Measurements from ENCODE around the gene NT5C1A.

The NT5C1A gene

DNA sequence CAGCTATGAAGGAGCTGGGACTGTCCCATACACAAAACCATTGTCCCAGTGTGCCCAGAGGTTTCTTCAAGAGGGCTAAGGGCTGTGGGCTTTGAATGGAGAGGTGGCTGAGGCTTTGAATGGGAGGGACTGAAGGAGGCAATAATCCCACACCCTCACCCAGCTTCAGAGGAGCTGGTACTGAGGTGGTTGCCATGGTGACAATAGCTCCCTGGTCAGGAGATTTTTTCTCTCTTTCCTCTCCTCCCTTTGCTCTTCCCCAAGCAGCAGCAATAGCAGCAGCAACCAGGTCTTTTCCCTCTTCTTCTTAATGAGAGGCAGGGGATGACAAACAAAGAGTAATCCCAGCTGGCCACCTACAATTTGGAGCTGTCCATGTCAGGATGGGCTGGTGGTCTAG is 17.7 kb upstream of the NT5C1A start:
- DNase-seq (ENCODE audit: low spot score): no peak

- no peak for DNase-seq (ENCODE audit: low spot score)
These were observed 17.3 kb upstream of the NT5C1A start for GRCh38 chr1:39689214-39689613.

DNA sequence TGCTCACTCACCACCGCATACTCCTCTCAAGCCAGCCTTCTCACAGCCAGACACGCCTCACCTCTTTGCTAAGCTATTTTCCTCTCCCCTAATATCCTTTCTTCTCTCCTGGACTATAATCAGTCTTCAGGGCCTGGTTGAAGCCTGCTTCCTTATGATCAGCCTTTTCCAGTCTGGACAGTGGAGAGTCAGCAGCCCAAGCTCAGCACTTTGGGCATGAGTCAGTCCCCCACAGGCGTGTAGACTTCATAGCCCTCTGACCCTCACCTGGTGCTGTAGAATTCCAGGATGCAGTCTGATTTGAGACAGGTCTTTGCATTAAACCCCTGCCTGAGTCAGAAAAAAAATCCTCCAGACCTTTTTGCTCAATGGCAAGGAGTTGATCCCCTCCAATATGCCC is 16.8 kb upstream of the NT5C1A start:
- DNase-seq (ENCODE audit: low spot score): no peak

DNA sequence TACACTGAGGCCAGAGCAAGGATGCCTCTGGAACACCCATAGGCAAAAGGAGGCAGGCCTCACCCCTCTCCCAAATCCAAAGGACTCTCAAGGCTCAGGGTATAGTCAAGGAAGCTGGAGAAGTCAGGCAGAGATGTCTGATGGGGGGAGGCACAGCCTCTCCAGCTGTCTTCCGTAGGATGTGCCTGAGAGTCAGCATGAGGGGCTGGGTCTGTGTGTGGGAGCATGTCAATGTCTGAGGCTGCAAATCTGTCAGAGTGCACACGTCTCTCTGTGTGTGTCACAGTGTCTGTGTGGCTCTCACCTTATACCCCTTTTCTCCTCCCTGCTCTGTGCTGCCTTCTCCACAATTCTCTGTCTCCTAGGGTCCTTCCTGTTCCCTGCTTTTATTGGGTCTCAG is 15.3 kb upstream of the NT5C1A start:
- DNase-seq (ENCODE audit: low spot score): no peak

DNA sequence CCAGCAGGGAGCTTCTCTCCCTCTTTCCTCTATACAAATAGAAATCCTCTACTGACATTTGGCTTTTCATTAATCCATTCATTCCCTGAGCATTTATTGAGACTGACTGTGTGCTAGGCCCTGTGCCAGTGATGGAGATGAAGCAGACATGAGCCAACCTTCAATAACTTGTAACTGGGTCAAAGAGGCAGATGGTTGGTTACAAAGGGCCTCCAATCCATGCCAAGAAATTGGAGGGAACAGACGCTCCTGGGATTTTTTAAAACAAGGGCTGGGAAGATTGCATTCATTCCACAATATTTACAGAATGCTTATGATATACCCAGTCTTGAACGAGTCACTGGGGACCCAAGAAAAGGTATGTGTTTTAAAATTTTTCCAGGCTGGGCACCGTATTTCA is 13.2 kb upstream of the NT5C1A start:
- DNase-seq (ENCODE audit: low spot score): no peak

- DNase-seq (ENCODE audit: low spot score): no peak
These were observed 12.4 kb upstream of the NT5C1A start for GRCh38 chr1:39684313-39684664.

DNA sequence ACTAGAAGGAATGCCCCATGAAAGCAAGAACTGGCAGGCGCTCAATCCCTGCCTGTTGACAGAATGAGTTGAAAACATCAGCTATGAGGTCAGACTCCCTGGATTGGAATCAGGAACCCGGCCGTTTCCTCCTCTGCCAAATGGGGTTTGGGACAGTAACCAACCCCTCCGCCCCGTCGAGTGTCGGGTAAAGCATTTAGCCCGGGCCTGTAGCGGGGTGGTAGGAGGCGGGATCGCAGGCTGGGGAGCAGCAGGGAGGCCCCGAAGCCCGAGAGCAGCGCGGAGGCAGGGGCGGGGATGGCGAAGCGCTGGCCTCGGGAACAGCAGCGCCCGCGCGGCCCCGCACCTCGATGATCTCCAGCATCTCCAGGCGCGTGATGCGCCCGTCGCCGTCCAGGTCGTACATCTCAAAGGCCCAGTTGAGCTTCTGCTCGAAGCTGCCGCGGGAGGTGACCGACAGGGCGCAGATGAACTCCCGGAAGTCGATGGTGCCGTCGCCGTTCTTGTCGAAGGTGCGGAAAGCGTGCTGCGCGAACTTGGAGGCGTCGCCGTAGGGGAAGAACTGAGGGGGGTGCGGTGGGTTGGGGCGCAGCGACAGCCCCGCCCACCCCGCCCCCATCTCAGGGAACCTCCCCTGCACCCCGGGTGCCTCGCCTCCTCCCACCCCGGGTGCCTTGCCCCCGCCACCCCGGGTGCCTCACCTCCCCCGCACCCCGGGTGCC is 11.8 kb upstream of the NT5C1A start:
- peak; percentile 71 for DNase-seq (ENCODE audit: low spot score)

GRCh38 chr1:39681999-39682398 is 10.1 kb upstream of the NT5C1A start:
- DNase-seq (ENCODE audit: low spot score): no peak

DNA sequence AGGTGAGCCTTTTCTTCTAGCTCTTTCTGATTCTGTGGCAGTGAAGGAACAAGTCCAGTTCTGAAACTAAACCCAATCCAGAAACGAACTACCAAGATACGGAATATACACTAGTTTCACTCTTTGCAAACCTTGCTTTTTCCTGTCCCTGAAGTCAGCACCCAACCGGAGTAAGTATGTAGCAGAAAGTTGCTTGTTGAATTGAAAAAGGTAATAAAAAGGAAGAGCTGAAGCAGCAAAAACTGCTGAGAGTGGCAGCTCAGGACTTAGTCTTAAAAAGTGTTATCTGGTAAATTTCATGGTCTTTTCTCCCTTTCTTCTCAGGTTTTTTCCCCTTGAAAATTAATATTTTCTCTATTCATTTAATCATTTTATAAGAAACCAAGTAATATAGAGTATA is 9.4 kb upstream of the NT5C1A start:
- no peak for DNase-seq (ENCODE audit: low spot score)

GRCh38 chr1:39680751-39681150 is 8.8 kb upstream of the NT5C1A start:
- no peak for DNase-seq (ENCODE audit: low spot score)

DNA sequence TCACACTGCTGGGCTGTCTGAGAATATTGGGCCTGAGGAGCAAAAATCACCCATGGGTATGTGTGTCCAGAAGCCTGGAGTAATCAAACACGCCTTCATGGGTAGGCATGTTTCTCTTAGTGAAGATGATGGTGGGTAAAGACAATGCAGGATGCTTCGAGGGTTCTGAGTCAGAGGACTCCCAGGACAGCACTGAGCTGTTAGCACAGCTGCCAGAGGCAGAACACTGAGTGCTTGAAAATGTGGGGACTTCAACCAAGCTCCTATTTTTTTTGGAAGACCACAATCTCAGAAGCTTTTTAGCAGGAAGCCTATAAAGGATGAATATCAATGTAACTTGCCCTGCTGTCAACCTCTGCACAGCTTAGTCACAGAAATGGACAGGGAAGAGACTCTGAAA is 7.9 kb upstream of the NT5C1A start:
- DNase-seq (ENCODE audit: low spot score): no peak

DNA sequence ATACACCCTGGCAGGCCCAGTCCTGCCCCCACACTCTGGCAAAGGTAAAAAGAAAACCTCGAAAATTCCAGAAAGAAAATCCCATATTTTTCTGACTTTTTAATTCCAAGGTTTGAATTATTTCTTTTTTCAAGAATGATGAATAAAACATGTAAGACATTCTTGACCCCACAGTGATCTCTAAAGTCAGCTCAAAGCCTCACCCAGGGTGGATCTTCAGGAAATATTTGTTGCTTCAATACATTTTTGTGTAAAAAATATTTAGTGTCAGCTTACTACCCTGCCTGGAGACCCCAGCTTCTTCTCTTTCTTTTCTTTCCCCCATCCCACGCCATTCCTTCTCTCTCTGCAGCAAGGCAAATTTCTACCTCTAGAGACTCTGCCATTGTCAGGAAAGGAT is 7.0 kb upstream of the NT5C1A start:
- DNase-seq (ENCODE audit: low spot score): no peak

DNA sequence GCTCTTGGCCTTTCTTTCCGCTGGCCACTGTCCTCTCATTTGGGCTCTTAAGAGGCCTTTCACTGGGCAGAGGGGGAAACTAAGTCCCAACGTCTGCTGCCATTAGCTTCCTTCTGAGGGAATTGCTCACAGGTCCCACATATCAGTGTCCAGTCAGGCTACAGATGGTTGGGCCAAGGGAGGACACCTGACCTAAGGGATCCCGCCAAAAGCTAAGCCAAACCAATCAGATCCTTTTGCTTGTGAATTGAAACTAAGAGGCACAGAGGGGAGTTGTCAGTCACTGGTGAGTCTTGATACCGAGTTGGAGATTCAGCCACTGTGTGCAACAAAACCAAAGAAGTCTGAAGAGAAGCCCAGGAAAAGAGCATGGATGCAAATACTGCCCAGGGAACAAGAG is 5.7 kb upstream of the NT5C1A start:
- no peak for DNase-seq (ENCODE audit: low spot score)

- DNase-seq (ENCODE audit: low spot score): no peak
These were observed 5.1 kb upstream of the NT5C1A start for GRCh38 chr1:39676948-39677548.

- no peak for DNase-seq (ENCODE audit: low spot score)
These were observed 3.3 kb upstream of the NT5C1A start for GRCh38 chr1:39675220-39675619.

GRCh38 chr1:39673215-39673614 is 1.3 kb upstream of the NT5C1A start:
- DNase-seq (ENCODE audit: low spot score): no peak

GRCh38 chr1:39672551-39672947 is 642 bp upstream of the NT5C1A start:
- peak; percentile 56 for DNase-seq (ENCODE audit: low spot score)

- no peak for DNase-seq (ENCODE audit: low spot score)
These were observed 494 bp downstream of the NT5C1A start for GRCh38 chr1:39671433-39671792.

- DNase-seq (ENCODE audit: low spot score): no peak
These were observed 1.2 kb downstream of the NT5C1A start for GRCh38 chr1:39670689-39671088.

- DNase-seq (ENCODE audit: low spot score): no peak
These were observed 3.0 kb downstream of the NT5C1A start for GRCh38 chr1:39668894-39669293.

GRCh38 chr1:39668111-39668510 is 3.8 kb downstream of the NT5C1A start:
- DNase-seq (ENCODE audit: low spot score): no peak

GRCh38 chr1:39666772-39667171 is 5.1 kb downstream of the NT5C1A start:
- no peak for DNase-seq (ENCODE audit: low spot score)

DNA sequence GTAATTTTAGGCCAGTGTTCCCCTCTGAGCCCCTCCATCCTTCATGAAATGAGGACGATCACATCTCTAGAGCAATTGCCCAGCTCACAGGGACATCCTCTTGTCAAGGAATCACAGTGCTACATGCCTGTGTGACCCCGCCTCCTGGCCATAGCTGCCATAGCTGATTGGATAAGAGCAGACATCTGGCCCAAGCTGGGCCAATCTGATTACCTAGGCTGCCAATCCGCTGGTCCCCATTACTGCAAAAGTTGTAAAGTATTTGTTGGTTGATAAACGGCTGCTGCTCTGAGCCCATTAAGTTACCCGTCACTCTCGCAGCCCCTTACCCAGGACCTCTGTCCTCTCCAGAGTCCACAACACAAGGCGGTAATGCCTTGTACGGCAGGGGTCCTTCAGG is 8.3 kb downstream of the NT5C1A start:
- DNase-seq (ENCODE audit: low spot score): no peak

GRCh38 chr1:39662861-39663260 is 9.0 kb downstream of the NT5C1A start:
- no peak for DNase-seq (ENCODE audit: low spot score)
